SK-N-SH treated with all-trans-retinoic acid at 6 μM for 48 hours (cell line): ENCODE data around the gene SDF4.

ENCODE experiments used
- CREB5 ChIP-seq: fragments of 250-450 bp; sonication (Bioruptor Pico); IDR thresholded peaks from 2 replicates; pipeline ENCODE4 v1.5.1; 2020; ENCODE audit warnings: low read depth, mild to moderate bottlenecking, moderate library complexity
- CSRNP3 ChIP-seq: fragments of 250-450 bp; sonication (Bioruptor Pico); IDR thresholded peaks from 2 replicates; pipeline ENCODE4 v1.5.1; 2021; ENCODE audit warnings: mild to moderate bottlenecking, moderate library complexity
- ISL1 ChIP-seq: fragments of 250-450 bp; sonication (Bioruptor Pico); IDR thresholded peaks from 2 replicates; pipeline ENCODE4 v2.1.2; 2022; ENCODE audit warnings: mild to moderate bottlenecking, moderate library complexity
- OSR1 ChIP-seq: fragments of 250-450 bp; sonication (Bioruptor Pico); IDR thresholded peaks from 2 replicates; pipeline ENCODE4 v1.8.0; 2022; ENCODE audit warnings: moderate library complexity, mild to moderate bottlenecking, inconsistent platforms
- PATZ1 ChIP-seq: fragments of 250-450 bp; sonication (Bioruptor Pico); IDR thresholded peaks from 2 replicates; pipeline ENCODE4 v1.8.0; 2020; ENCODE audit warnings: mild to moderate bottlenecking, moderate library complexity, borderline replicate concordance
- ZFP3 ChIP-seq: fragments of 250-450 bp; sonication (Bioruptor Pico); IDR thresholded peaks from 2 replicates; pipeline ENCODE4 v1.5.0; 2020; ENCODE audit warnings: mild to moderate bottlenecking, moderate library complexity
- ZFP30 ChIP-seq: fragments of 450-650 bp; formaldehyde crosslinking; IDR thresholded peaks from 2 replicates; pipeline ENCODE4 v1.5.0; 2022; ENCODE audit warnings: mild to moderate bottlenecking, moderate library complexity

DNA sequence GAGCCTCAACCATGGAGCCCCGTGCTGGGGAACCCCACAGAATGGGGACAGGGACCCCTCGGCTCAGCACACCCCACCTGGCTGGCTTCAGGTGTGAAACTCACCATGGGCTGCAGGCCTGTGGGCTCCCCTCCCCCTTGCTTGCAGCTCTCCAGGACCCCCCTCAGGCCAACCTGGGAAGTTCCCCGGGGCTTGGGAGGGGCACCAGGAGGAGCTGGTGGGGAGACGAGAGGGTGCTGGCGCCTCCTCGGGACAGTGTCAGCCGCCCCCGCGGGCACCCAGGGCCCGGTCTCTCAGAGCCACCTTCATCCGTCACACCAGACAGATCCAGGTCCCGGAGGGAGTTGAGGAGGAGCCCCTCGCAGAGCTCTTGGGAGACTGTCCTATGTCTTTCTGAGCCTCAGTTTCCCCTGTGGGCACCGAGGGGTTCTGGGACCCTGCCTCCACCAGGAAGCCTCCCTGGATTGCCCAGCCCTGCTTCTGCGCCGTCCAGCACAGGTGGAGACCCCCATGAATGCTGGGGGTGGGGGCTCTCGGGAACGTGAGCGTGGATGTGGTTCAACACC lies 24.8 kb downstream of the SDF4 start:
- no peak for TF ChIP-seq CSRNP3 (CRISPR knock-in tag)
- TF ChIP-seq ZFP3 = no peak
- TF ChIP-seq OSR1 (CRISPR knock-in tag) = no peak
- TF ChIP-seq PATZ1 = no peak
- no peak for TF ChIP-seq ISL1 (CRISPR knock-in tag)
- no peak for TF ChIP-seq CREB5 (CRISPR knock-in tag)
- TF ChIP-seq ZFP30 (CRISPR knock-in tag) = no peak
